ENCODE results near the gene SERPINE3. TPM values are rescaled to one million over a fixed set of nuclear protein-coding genes. Genes with fewer than 3 reads are reported as not detected.

The SERPINE3 gene
- total RNA-seq, 1 experiment from 2014 or later: not detected

DNA sequence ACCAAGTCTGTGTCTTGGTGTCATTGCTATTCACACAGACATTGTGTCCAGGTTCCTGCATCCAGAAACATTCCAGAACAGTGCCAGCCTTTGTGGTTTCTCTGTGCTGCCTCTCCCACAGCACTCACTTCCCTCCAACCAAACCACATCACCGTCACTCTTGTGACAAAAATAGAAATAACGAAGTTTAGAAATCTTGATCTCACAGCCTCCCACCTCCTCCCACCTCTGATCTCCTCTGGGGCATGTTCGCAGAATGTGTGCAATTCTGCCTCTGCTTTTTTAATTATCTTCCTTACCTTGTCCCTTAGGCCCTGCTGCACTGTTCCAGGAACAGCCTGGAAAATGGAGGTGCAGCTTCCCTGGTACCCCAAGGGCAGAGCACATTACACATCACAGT lies 8.7 kb upstream of the SERPINE3 start:
- no peak for DNase-seq (ENCODE audit: low spot score)
- Histone ChIP-seq H3K4me1 (ENCODE audit: insufficient read depth, low read length, poor library complexity, severe bottlenecking) (no peaks in the 10 kb centered on the region), H3K27ac (ENCODE audit: low read depth, low read length, poor library complexity, severe bottlenecking) (no peak overlapping the region), H3K36me3 (ENCODE audit: insufficient read depth, low read length, poor library complexity, severe bottlenecking) (no peaks in the 10 kb centered on the region), H3K4me3 (ENCODE audit: low read depth, low read length, poor library complexity, severe bottlenecking) (no peak overlapping the region), H3K9me3 (ENCODE audit: low read depth, low read length, poor library complexity, severe bottlenecking) (no peaks in the 10 kb centered on the region), H3K27me3 (replicated peaks; ENCODE audit: insufficient read depth, low read depth, low read length, poor library complexity) (no peaks in the 10 kb centered on the region)
- TF ChIP-seq, protein P1, sequence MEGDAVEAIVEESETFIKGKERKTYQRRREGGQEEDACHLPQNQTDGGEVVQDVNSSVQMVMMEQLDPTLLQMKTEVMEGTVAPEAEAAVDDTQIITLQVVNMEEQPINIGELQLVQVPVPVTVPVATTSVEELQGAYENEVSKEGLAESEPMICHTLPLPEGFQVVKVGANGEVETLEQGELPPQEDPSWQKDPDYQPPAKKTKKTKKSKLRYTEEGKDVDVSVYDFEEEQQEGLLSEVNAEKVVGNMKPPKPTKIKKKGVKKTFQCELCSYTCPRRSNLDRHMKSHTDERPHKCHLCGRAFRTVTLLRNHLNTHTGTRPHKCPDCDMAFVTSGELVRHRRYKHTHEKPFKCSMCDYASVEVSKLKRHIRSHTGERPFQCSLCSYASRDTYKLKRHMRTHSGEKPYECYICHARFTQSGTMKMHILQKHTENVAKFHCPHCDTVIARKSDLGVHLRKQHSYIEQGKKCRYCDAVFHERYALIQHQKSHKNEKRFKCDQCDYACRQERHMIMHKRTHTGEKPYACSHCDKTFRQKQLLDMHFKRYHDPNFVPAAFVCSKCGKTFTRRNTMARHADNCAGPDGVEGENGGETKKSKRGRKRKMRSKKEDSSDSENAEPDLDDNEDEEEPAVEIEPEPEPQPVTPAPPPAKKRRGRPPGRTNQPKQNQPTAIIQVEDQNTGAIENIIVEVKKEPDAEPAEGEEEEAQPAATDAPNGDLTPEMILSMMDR (conservative IDR thresholded peaks at IDR 0.05; ENCODE audit: low read depth, low read length): no peak
- TF ChIP-seq EZH2 (IDR thresholded peaks at IDR 0.05; ENCODE audit: borderline replicate concordance, low read depth, low read length, poor library complexity, severe bottlenecking): no peak
- POLR2A ChIA-PET (ENCODE audit: low non-redundant PET): no interaction called here
- CTCF ChIA-PET: no interaction called here
- BruUV-seq (replicated peaks): no TSS peak
- intact Hi-C loops (cut with micrococcal nuclease; ENCODE audit: unreplicated experiment): no loop called here

DNA sequence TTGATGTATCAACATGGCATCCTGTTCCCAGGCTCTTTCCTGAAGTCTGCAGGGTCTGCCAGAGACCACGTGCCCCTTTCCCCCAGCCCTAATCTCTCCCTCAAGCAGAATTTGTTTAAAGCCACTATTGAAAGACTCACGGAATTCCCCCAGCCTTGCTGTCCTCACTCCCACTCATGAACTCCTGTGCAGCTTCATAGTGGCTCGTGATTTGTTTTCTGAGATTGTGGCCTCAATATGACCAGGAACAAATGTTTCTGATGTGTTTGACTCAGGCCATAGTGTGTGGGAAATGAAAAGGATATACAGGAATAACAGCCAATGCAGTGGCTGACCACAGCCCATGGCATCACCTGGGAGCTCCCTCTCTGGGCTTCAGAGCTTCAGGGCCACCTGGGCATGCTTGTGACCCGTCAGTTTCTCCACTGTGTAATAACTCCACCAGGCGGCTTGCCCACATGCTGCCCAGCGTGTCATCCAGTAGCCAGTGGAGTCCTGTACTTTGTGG lies 8.1 kb upstream of the SERPINE3 start:
- Histone ChIP-seq H3K27ac (ENCODE audit: low read depth, low read length, poor library complexity, severe bottlenecking) (no peak overlapping the region), H3K4me3 (ENCODE audit: low read depth, low read length, poor library complexity, severe bottlenecking) (no peak overlapping the region), H3K4me1 (ENCODE audit: insufficient read depth, low read length, poor library complexity, severe bottlenecking) (no peaks in the 10 kb centered on the region), H3K36me3 (ENCODE audit: insufficient read depth, low read length, poor library complexity, severe bottlenecking) (no peaks in the 10 kb centered on the region), H3K27me3 (replicated peaks; ENCODE audit: insufficient read depth, low read depth, low read length, poor library complexity) (no peaks in the 10 kb centered on the region), H3K9me3 (ENCODE audit: low read depth, low read length, poor library complexity, severe bottlenecking) (no peaks in the 10 kb centered on the region)
- ChIA-PET POLR2A (ENCODE audit: low non-redundant PET) (no interaction called here), CTCF (interaction anchor here (0.6 kb wide), 1 partner anchor 501 kb away, joined by 8 read pairs; no protein-coding TSS in a partner anchor)
- DNase-seq (ENCODE audit: low spot score): no peak
- BruUV-seq (replicated peaks): no TSS peak
- TF ChIP-seq, protein P1 (conservative IDR thresholded peaks at IDR 0.05; ENCODE audit: low read depth, low read length): no peak
- TF ChIP-seq EZH2 (IDR thresholded peaks at IDR 0.05; ENCODE audit: borderline replicate concordance, low read depth, low read length, poor library complexity, severe bottlenecking): no peak
- intact Hi-C loops (cut with micrococcal nuclease; ENCODE audit: unreplicated experiment): no loop called here

DNA sequence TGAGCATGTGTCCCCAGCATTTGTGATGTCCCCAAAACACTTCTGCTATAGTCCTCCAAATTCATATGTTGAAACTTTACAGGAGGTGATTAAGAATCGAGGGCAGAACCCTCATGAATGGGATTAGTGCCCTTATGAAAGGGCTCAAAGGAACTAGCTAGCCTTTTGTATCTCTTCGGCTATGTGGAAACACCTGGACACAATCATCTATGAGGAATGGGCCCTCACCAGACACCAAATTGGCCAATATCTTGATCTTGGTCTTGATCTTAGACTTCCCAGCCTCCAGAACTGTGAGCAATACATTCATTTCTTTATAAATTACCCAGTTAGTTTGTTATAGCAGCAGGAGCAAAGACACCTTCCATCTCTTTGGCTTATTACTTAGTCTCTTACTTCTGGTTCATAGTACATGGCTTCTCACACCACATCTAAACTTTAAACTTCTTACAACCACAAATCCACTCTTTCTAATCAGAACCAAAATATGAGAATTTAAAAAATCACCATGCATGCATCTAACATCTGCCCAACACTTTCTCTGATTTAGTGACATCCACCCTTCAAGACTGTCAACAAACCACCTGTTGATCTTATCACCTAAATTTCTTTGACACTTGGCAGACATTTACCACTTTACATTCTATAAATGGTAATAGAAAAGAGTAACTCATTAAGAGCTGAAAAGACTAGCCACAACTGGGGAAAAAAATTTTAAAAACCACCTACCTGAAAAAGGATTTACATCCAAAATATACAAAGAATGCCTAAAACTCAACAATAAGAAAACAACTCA lies 6.7 kb upstream of the SERPINE3 start:
- CTCF ChIA-PET: no interaction called here

More for the DNA sequence above, 6.7 kb upstream of the SERPINE3 start:
- Histone ChIP-seq H3K4me1 (ENCODE audit: insufficient read depth, low read length, poor library complexity, severe bottlenecking) (no peaks in the 10 kb centered on the region), H3K27ac (ENCODE audit: low read depth, low read length, poor library complexity, severe bottlenecking) (no peak overlapping the region), H3K36me3 (ENCODE audit: insufficient read depth, low read length, poor library complexity, severe bottlenecking) (no peaks in the 10 kb centered on the region), H3K4me3 (ENCODE audit: low read depth, low read length, poor library complexity, severe bottlenecking) (no peak overlapping the region), H3K9me3 (ENCODE audit: low read depth, low read length, poor library complexity, severe bottlenecking) (no peaks in the 10 kb centered on the region), H3K27me3 (replicated peaks; ENCODE audit: insufficient read depth, low read depth, low read length, poor library complexity) (no peaks in the 10 kb centered on the region)
- POLR2A ChIA-PET (ENCODE audit: low non-redundant PET): no interaction called here
- no TSS peak for BruUV-seq (replicated peaks)
- DNase-seq (ENCODE audit: low spot score): no peak
- no peak for TF ChIP-seq EZH2 (IDR thresholded peaks at IDR 0.05; ENCODE audit: borderline replicate concordance, low read depth, low read length, poor library complexity, severe bottlenecking)
- intact Hi-C loops (cut with micrococcal nuclease; ENCODE audit: unreplicated experiment): no loop called here
